ENCODE data around the gene GAD2. TPM values are rescaled to one million over a fixed set of nuclear protein-coding genes. Genes with fewer than 3 reads are reported as not detected.
"Not testable (repeated sequence)": the region's sequence is repeated elsewhere in the genome, so short reads cannot be mapped to it uniquely, and the experiment has no call there.

Gene GAD2
- polyA plus RNA-seq, 5 donors: not detected

- DNase-seq: no peak
Observed at GRCh38 chr10:26314265-26315013, 97.9 kb downstream of the GAD2 start.

GRCh38 chr10:26318672-26319071 is 102.1 kb downstream of the GAD2 start:
- DNase-seq: no peak

GRCh38 chr10:26323219-26323618 is 106.6 kb downstream of the GAD2 start:
- no peak for DNase-seq

- DNase-seq: no peak
Observed at GRCh38 chr10:26326851-26327250, 110.3 kb downstream of the GAD2 start.

- DNase-seq: no peak
Observed at GRCh38 chr10:26327811-26328210, 111.2 kb downstream of the GAD2 start.

- no peak for DNase-seq
Observed at GRCh38 chr10:26331371-26331770, 114.8 kb downstream of the GAD2 start.

- no peak for DNase-seq
Observed at GRCh38 chr10:26334232-26334931, 117.8 kb downstream of the GAD2 start.

- DNase-seq: peak; percentile 9 to 46
Observed at GRCh38 chr10:26334932-26335573, 118.5 kb downstream of the GAD2 start.

- no peak for DNase-seq
Observed at GRCh38 chr10:26335574-26336093, 119.1 kb downstream of the GAD2 start.

GRCh38 chr10:26336979-26337378 is 120.4 kb downstream of the GAD2 start:
- no peak for DNase-seq

GRCh38 chr10:26341701-26342100 is 125.1 kb downstream of the GAD2 start:
- DNase-seq: no peak

GRCh38 chr10:26348821-26349417 is 132.3 kb downstream of the GAD2 start:
- DNase-seq: not testable (repeated sequence)

Other genes with a start within 250 kb of the GAD2 start
- gene APBB1IP, start 221.6 kb downstream of the GAD2 start, polyA plus RNA-seq (ENCODE audit: insufficient read depth in 1 of 5, insufficient read length in 5 of 5, low replicate concordance in 1 of 5): 1 to 10 TPM; 1.7 to 2.6 (median 2.2) TPM

Data from right lung (tissue), 5 donors.